Astrocyte (in vitro differentiated cells and primary cell): Measurements from ENCODE around the gene ABTB2. TPM values are rescaled to one million over a fixed set of nuclear protein-coding genes. Genes with fewer than 3 reads are reported as not detected.

ENCODE experiments used
- DNase-seq: peaks from one replicate; pipeline ENCODE4 v3.0.0-alpha.2; 2010; ENCODE audit warnings: low read depth
- FAIRE-seq: peaks from 2 replicates; lab custom pipeline; 2011; peaks lifted over from hg19 to GRCh38; lab: Jason Lieb, UNC
- H2AFZ ChIP-seq: 2 replicates; pipeline ENCODE4 v1.6.0; 2012; ENCODE audit warnings: low read depth, low read length, inconsistent platforms
- H3K27ac ChIP-seq: 2 replicates; pipeline ENCODE4 v1.5.1; 2011; ENCODE audit warnings: low read depth, low read length, inconsistent platforms
- H3K27me3 ChIP-seq: 2 replicates; pipeline ENCODE4 v1.6.0; 2011; ENCODE audit warnings: low read length, inconsistent platforms; ENCODE audit not compliant: insufficient read depth
- H3K36me3 ChIP-seq: 2 replicates; pipeline ENCODE4 v1.5.1; 2011; ENCODE audit warnings: low read length, inconsistent platforms; ENCODE audit not compliant: insufficient read depth
- H3K4me1 ChIP-seq: 2 replicates; pipeline ENCODE4 v1.5.1; 2011; ENCODE audit warnings: low read length, inconsistent platforms; ENCODE audit not compliant: insufficient read depth
- H3K4me2 ChIP-seq: 2 replicates; pipeline ENCODE4 v1.6.0; 2012; ENCODE audit warnings: low read length, inconsistent platforms
- H3K4me3 ChIP-seq: 2 replicates; pipeline ENCODE4 v1.5.1; 2011; ENCODE audit warnings: low read depth, mild to moderate bottlenecking, low read length, inconsistent platforms; ENCODE audit not compliant: insufficient read depth
- H3K79me2 ChIP-seq: 2 replicates; pipeline ENCODE4 v1.6.0; 2012; ENCODE audit warnings: mild to moderate bottlenecking, low read length, inconsistent platforms; ENCODE audit not compliant: insufficient read depth
- H3K9ac ChIP-seq: 2 replicates; pipeline ENCODE4 v1.6.0; 2012; ENCODE audit warnings: mild to moderate bottlenecking, low read length, inconsistent platforms
- H3K9me3 ChIP-seq: 2 replicates; pipeline ENCODE4 v1.5.1; 2012; ENCODE audit warnings: low read depth, mild to moderate bottlenecking, low read length, inconsistent platforms; ENCODE audit not compliant: insufficient read depth
- H4K20me1 ChIP-seq: 2 replicates; pipeline ENCODE4 v1.6.0; 2012; ENCODE audit warnings: low read length, inconsistent platforms; ENCODE audit not compliant: insufficient read depth
- H3K27ac Mint-ChIP-seq: one replicate; pipeline ENCODE4 v1.8.0; 2021; ENCODE audit warnings: mild to moderate bottlenecking, mixed read lengths; ENCODE audit not compliant: unreplicated experiment
- H3K27me3 Mint-ChIP-seq: one replicate; pipeline ENCODE4 v1.8.0; 2021; ENCODE audit warnings: low read depth, mixed read lengths; ENCODE audit not compliant: unreplicated experiment
- H3K36me3 Mint-ChIP-seq: one replicate; pipeline ENCODE4 v1.8.0; 2021; ENCODE audit warnings: low read depth, mixed read lengths; ENCODE audit not compliant: unreplicated experiment
- H3K4me1 Mint-ChIP-seq: one replicate; pipeline ENCODE4 v1.8.0; 2021; ENCODE audit warnings: low read depth, mixed read lengths; ENCODE audit not compliant: unreplicated experiment
- H3K4me3 Mint-ChIP-seq: one replicate; pipeline ENCODE4 v1.8.0; 2021; ENCODE audit warnings: mild to moderate bottlenecking, moderate library complexity, mixed read lengths; ENCODE audit not compliant: unreplicated experiment
- H3K9me3 Mint-ChIP-seq: one replicate; pipeline ENCODE4 v1.8.0; 2021; ENCODE audit warnings: mild to moderate bottlenecking, mixed read lengths; ENCODE audit not compliant: unreplicated experiment
- CTCF ChIP-seq: IDR thresholded peaks from 2 replicates; pipeline ENCODE4 v1.5.1; 2011; ENCODE audit warnings: low read depth, mild to moderate bottlenecking, inconsistent platforms, low read length, moderate library complexity; ENCODE audit not compliant: insufficient read depth
- EZH2 ChIP-seq: IDR thresholded peaks from 2 replicates; pipeline ENCODE4 v1.6.1; 2012; ENCODE audit warnings: mild to moderate bottlenecking, low read length, inconsistent platforms; ENCODE audit not compliant: insufficient read depth
- total RNA-seq: library from RNA; stranded (reverse); gene quantifications from 2 replicates; pipeline ENCODE4 v1.2.1, GENCODE V29; 2021

Gene ABTB2
- total RNA-seq, 1 donor from 2014 or later, result 14.1 TPM

GRCh38 chr11:34234086-34234740 is 123.6 kb downstream of the ABTB2 start:
- Mint-ChIP-seq H3K27me3 (no peaks in the 10 kb centered on the region), H3K36me3 (peaks cover 2% of the 10 kb centered on the region), H3K27ac (peak overlapping the region; percentile 83), H3K9me3 (no peaks in the 10 kb centered on the region), H3K4me3 (peak overlapping the region; percentile 34), H3K4me1 (peaks cover 42% of the 10 kb centered on the region)
- Histone ChIP-seq H2AFZ (peak overlapping the region; percentile 38), H3K4me3 (peak overlapping the region; percentile 29), H3K36me3 (no peaks in the 10 kb centered on the region), H3K27me3 (no peaks in the 10 kb centered on the region), H3K9me3 (no peaks in the 10 kb centered on the region), H3K4me2 (peak overlapping the region; percentile 77), H4K20me1 (no peaks in the 10 kb centered on the region), H3K27ac (peak overlapping the region; percentile 20), H3K79me2 (no peaks in the 10 kb centered on the region), H3K9ac (peak overlapping the region; percentile 27), H3K4me1 (peaks cover 10% of the 10 kb centered on the region)
- TF ChIP-seq CTCF (no peak), EZH2 (no peak)
- DNase-seq (peak; percentile 75), FAIRE-seq (no peak)

- Histone ChIP-seq H3K79me2 (no peaks in the 10 kb centered on the region), H3K9me3 (no peaks in the 10 kb centered on the region), H3K4me3 (no peak overlapping the region), H3K9ac (no peak overlapping the region), H3K27ac (no peak overlapping the region), H4K20me1 (no peaks in the 10 kb centered on the region), H3K4me2 (no peak overlapping the region), H3K27me3 (no peaks in the 10 kb centered on the region), H3K4me1 (peaks cover 10% of the 10 kb centered on the region), H3K36me3 (no peaks in the 10 kb centered on the region), H2AFZ (no peak overlapping the region)
- Mint-ChIP-seq H3K27ac (no peak overlapping the region), H3K27me3 (no peaks in the 10 kb centered on the region), H3K9me3 (no peaks in the 10 kb centered on the region), H3K4me1 (peaks cover 37% of the 10 kb centered on the region), H3K36me3 (peaks cover 2% of the 10 kb centered on the region), H3K4me3 (no peak overlapping the region)
- no peak for TF ChIP-seq EZH2
- no peak for TF ChIP-seq CTCF
- DNase-seq, result no peak
- FAIRE-seq, result no peak
Observed at GRCh38 chr11:34233215-34233614, 124.6 kb downstream of the ABTB2 start.

- Histone ChIP-seq H3K9ac (no peak overlapping the region), H3K27me3 (no peaks in the 10 kb centered on the region), H3K4me2 (no peak overlapping the region), H4K20me1 (no peaks in the 10 kb centered on the region), H3K36me3 (no peaks in the 10 kb centered on the region), H3K4me3 (no peak overlapping the region), H3K9me3 (no peaks in the 10 kb centered on the region), H3K4me1 (peaks cover 10% of the 10 kb centered on the region), H3K79me2 (no peaks in the 10 kb centered on the region), H3K27ac (no peak overlapping the region), H2AFZ (no peak overlapping the region)
- DNase-seq (no peak), FAIRE-seq (no peak)
- no peak for TF ChIP-seq CTCF
- TF ChIP-seq EZH2, result no peak
- no peak overlapping the region for H3K4me3 Mint-ChIP-seq
- no peaks in the 10 kb centered on the region for H3K9me3 Mint-ChIP-seq
- peaks cover 35% of the 10 kb centered on the region for H3K4me1 Mint-ChIP-seq
- H3K27me3 Mint-ChIP-seq, result no peaks in the 10 kb centered on the region
- no peak overlapping the region for H3K27ac Mint-ChIP-seq
- H3K36me3 Mint-ChIP-seq, result peaks cover 2% of the 10 kb centered on the region
Observed at GRCh38 chr11:34232807-34233206, 125.0 kb downstream of the ABTB2 start.
